ENCODE measurements around the gene HAAO.

Gene HAAO

GRCh38 chr2:42775186-42775585, 17.2 kb downstream of the HAAO start:
- Histone ChIP-seq H3K9ac (ENCODE audit: low read length) (no peak overlapping the region), H3K36me3 (ENCODE audit: insufficient read depth, low read length) (no peaks in the 10 kb centered on the region), H3K27ac (ENCODE audit: low read depth, low read length) (no peak overlapping the region), H3K27me3 (ENCODE audit: control insufficient read depth in 1 of 2, insufficient read depth in 2 of 2, low read length in 2 of 2) (no peaks in the 10 kb centered on the region), H3K4me3 (ENCODE audit: low read depth in 1 of 2, low read length in 2 of 2) (no peak overlapping the region), H3K9me3 (ENCODE audit: low read length) (no peaks in the 10 kb centered on the region), H3K4me1 (ENCODE audit: insufficient read depth, low read length) (no peaks in the 10 kb centered on the region)

GRCh38 chr2:42771546-42772153, 20.7 kb downstream of the HAAO start:
- Histone ChIP-seq H3K4me1 (ENCODE audit: insufficient read depth, low read length) (no peaks in the 10 kb centered on the region), H3K27me3 (ENCODE audit: control insufficient read depth in 1 of 2, insufficient read depth in 2 of 2, low read length in 2 of 2) (no peaks in the 10 kb centered on the region), H3K9ac (ENCODE audit: low read length) (no peak overlapping the region), H3K36me3 (ENCODE audit: insufficient read depth, low read length) (no peaks in the 10 kb centered on the region), H3K4me3 (ENCODE audit: low read depth in 1 of 2, low read length in 2 of 2) (no peak overlapping the region), H3K27ac (ENCODE audit: low read depth, low read length) (peak overlapping the region; percentile 63), H3K9me3 (ENCODE audit: low read length) (no peaks in the 10 kb centered on the region)

DNA sequence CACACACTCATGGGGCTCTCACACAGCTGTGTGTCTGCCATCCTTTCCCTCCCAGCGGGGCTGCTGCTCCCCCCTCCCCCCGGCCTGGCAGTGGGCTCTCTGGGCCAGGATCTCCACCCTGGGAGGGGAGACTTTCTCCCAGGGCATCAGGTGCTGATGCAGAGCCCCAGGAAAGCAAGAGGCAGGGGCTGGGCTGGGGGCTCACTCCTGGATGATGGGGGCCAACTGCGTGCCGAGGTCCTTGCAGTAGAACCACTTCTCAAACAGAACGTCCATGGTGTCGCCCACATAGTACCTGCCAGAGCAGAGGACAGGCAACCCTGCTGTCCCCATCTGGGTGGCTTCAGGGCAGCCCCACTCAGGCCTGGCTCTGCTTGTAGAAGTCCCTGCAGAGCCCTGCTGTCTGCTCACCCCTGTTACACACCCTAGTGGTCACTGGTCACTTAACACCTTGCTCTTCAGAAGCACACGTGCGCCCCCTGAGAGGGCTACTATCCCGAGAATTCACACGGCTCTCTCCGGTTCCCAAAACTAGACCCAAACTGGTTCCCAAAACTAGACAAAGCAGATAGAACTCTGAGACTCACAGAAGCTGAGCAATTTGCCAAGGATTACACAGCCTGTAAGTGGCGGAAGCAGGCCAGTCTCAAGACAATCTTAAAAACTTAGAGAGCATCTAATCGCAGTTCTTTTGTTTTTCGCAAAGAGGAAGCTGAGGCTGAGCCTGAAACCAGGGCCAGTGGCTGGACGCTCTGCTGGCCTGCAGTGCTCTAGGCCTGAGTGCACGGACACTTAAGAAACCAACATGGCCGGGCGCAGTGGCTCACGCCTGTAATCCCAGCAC, 21.9 kb downstream of the HAAO start:
- Histone ChIP-seq H3K27me3 (ENCODE audit: control insufficient read depth in 1 of 2, insufficient read depth in 2 of 2, low read length in 2 of 2) (no peaks in the 10 kb centered on the region), H3K4me3 (ENCODE audit: low read depth in 1 of 2, low read length in 2 of 2) (no peak overlapping the region), H3K4me1 (ENCODE audit: insufficient read depth, low read length) (no peaks in the 10 kb centered on the region), H3K27ac (ENCODE audit: low read depth, low read length) (no peak overlapping the region), H3K9me3 (ENCODE audit: low read length) (no peaks in the 10 kb centered on the region), H3K36me3 (ENCODE audit: insufficient read depth, low read length) (no peaks in the 10 kb centered on the region), H3K9ac (ENCODE audit: low read length) (no peak overlapping the region)

DNA sequence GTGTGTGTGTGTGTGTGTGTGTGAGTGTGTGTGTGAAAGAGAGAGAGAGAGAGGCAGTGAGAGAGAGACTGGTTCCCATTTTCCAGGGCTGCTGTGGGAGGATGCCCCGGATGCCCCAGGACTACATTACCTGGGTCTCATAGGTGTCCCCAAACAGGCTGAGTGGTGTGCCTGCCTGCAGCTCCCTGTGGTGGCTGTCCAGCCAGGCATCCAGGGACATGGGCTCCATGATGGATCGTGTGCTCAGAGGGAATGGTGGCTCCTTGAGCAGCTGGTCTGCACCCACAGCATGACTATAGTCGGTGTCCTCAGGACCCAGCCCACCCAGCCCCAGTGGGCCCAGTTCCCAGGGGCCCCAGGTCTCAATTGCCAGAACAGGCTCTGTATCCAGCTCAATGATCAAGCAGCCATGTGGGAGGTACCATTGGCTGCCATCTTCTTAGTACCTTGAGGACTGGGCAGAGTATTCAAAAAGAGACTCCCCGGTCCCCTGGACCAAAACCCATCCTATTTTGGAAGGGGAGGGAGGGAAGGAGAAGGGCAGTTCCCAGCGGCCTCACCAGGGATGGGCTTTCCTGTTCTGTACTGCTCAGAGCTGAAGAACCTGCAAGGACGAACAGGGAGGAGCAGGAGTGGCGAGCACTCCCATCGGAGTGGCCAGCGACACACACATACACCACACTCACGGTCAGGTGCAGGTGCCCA, 22.6 kb downstream of the HAAO start:
- H3K27ac ChIP-seq (ENCODE audit: low read depth, low read length): no peak overlapping the region
- no peak overlapping the region for H3K4me3 ChIP-seq (ENCODE audit: low read depth in 1 of 2, low read length in 2 of 2)
- H3K9ac ChIP-seq (ENCODE audit: low read length): no peak overlapping the region
- no peaks in the 10 kb centered on the region for H3K4me1 ChIP-seq (ENCODE audit: insufficient read depth, low read length)
- no peaks in the 10 kb centered on the region for H3K27me3 ChIP-seq (ENCODE audit: control insufficient read depth in 1 of 2, insufficient read depth in 2 of 2, low read length in 2 of 2)
- H3K9me3 ChIP-seq (ENCODE audit: low read length): no peaks in the 10 kb centered on the region
- H3K36me3 ChIP-seq (ENCODE audit: insufficient read depth, low read length): no peaks in the 10 kb centered on the region

DNA sequence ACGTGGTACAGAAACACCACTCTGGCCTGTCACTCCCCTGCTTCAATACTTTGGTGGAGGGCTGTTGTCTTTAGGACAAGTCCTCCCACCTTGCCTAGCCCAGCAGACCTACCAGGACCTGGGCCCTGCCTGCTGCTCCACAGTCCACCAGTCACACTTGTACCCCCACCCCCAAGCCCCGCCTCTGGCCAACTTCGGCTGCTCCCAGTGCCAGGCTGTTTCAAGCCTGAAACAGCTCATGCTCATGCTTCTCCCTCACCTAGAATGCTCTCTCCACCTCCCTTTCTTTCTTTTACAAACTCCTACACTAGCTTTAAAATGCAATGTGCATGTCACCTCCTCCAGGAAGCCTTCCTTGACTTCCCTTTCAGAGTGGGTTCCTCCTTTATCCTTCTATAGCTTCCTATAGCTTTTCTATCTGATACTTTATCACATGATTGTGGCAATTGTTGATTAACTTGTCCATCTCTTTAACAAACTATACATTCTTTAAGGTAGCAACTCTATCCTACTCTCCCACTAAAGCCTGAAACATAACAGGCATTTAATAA, 23.6 kb downstream of the HAAO start:
- Histone ChIP-seq H3K27ac (ENCODE audit: low read depth, low read length) (no peak overlapping the region), H3K9ac (ENCODE audit: low read length) (no peak overlapping the region), H3K4me3 (ENCODE audit: low read depth in 1 of 2, low read length in 2 of 2) (no peak overlapping the region), H3K4me1 (ENCODE audit: insufficient read depth, low read length) (no peaks in the 10 kb centered on the region), H3K27me3 (ENCODE audit: control insufficient read depth in 1 of 2, insufficient read depth in 2 of 2, low read length in 2 of 2) (no peaks in the 10 kb centered on the region), H3K36me3 (ENCODE audit: insufficient read depth, low read length) (no peaks in the 10 kb centered on the region), H3K9me3 (ENCODE audit: low read length) (no peaks in the 10 kb centered on the region)

DNA sequence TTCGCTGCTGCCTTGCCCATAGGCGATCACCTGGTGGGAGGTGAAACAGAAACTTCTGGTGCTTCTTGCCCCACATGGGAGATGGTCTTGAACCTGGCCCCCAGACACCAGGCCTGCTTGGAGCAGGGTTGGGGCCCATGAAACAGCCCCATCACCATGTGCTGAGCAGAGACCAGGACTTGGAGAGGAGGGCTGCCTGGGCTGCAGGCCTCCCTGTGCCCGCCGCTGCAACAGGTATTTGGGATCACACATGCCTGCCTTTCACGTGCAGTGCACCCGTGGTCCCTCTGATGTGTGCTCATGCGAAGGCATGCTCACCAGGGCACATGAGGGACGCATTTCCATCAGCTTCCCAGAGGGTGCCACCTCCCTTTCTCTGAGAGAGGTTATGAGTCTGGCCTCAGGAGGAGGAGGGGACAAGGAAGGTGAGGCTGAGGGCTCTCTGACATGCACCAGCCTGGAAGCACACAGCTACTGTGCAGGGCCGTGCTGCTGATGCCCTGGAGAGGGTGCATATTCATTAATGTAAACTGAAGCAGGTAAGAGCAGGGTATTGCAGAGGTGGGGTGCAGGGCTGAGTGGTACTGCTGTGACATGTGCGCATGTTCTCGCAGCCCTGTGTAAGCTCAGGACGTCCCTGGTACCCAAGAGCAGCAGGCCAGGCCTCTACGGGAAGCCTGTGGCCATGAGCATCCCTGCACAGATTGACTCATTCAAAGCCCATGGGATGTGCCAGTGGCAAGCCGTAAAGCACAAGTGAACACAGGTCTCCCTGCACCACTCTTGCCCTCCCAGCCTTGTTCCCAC, 24.3 kb downstream of the HAAO start:
- H3K4me1 ChIP-seq (ENCODE audit: insufficient read depth, low read length): no peaks in the 10 kb centered on the region
- H3K9me3 ChIP-seq (ENCODE audit: low read length): no peaks in the 10 kb centered on the region
- no peak overlapping the region for H3K4me3 ChIP-seq (ENCODE audit: low read depth in 1 of 2, low read length in 2 of 2)
- H3K27ac ChIP-seq (ENCODE audit: low read depth, low read length): no peak overlapping the region
- no peak overlapping the region for H3K9ac ChIP-seq (ENCODE audit: low read length)
- H3K27me3 ChIP-seq (ENCODE audit: control insufficient read depth in 1 of 2, insufficient read depth in 2 of 2, low read length in 2 of 2): no peaks in the 10 kb centered on the region
- no peaks in the 10 kb centered on the region for H3K36me3 ChIP-seq (ENCODE audit: insufficient read depth, low read length)

GRCh38 chr2:42767080-42767898, 25.1 kb downstream of the HAAO start:
- no peak overlapping the region for H3K27ac ChIP-seq (ENCODE audit: low read depth, low read length)
- no peak overlapping the region for H3K9ac ChIP-seq (ENCODE audit: low read length)
- no peaks in the 10 kb centered on the region for H3K36me3 ChIP-seq (ENCODE audit: insufficient read depth, low read length)
- H3K27me3 ChIP-seq (ENCODE audit: control insufficient read depth in 1 of 2, insufficient read depth in 2 of 2, low read length in 2 of 2): no peaks in the 10 kb centered on the region
- H3K4me1 ChIP-seq (ENCODE audit: insufficient read depth, low read length): no peaks in the 10 kb centered on the region
- no peak overlapping the region for H3K4me3 ChIP-seq (ENCODE audit: low read depth in 1 of 2, low read length in 2 of 2)
- H3K9me3 ChIP-seq (ENCODE audit: low read length): no peaks in the 10 kb centered on the region

- Histone ChIP-seq H3K27ac (ENCODE audit: low read depth, low read length) (no peak overlapping the region), H3K4me3 (ENCODE audit: low read depth in 1 of 2, low read length in 2 of 2) (no peak overlapping the region), H3K36me3 (ENCODE audit: insufficient read depth, low read length) (no peaks in the 10 kb centered on the region), H3K4me1 (ENCODE audit: insufficient read depth, low read length) (no peaks in the 10 kb centered on the region), H3K9ac (ENCODE audit: low read length) (no peak overlapping the region), H3K9me3 (ENCODE audit: low read length) (no peaks in the 10 kb centered on the region), H3K27me3 (ENCODE audit: control insufficient read depth in 1 of 2, insufficient read depth in 2 of 2, low read length in 2 of 2) (no peaks in the 10 kb centered on the region)
Measured at GRCh38 chr2:42765686-42766085, 26.7 kb downstream of the HAAO start.

GRCh38 chr2:42764901-42765300, 27.5 kb downstream of the HAAO start:
- no peaks in the 10 kb centered on the region for H3K27me3 ChIP-seq (ENCODE audit: control insufficient read depth in 1 of 2, insufficient read depth in 2 of 2, low read length in 2 of 2)
- no peaks in the 10 kb centered on the region for H3K4me1 ChIP-seq (ENCODE audit: insufficient read depth, low read length)
- no peaks in the 10 kb centered on the region for H3K9me3 ChIP-seq (ENCODE audit: low read length)
- H3K36me3 ChIP-seq (ENCODE audit: insufficient read depth, low read length): peaks cover 5% of the 10 kb centered on the region
- H3K4me3 ChIP-seq (ENCODE audit: low read depth in 1 of 2, low read length in 2 of 2): no peak overlapping the region
- no peak overlapping the region for H3K27ac ChIP-seq (ENCODE audit: low read depth, low read length)
- no peak overlapping the region for H3K9ac ChIP-seq (ENCODE audit: low read length)

DNA sequence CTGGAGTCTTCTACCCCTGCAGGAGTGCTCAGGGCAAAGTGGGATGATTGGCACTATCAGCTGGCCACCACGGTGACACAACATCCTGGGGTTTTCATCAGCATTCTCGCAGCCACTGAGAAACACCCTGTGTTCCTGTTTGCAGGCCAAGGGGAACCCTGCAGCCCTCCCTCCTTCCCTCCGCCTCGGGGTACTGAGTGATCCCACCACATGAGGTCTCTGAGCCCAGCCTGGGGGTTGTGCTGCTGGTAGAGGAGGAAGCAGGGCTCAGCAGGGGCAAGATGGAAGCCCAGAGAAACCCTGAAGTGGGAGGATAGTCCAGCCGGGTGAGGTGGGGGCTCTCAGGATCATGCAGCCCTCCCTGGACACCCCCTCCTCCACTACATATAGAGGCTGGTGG, 28.3 kb downstream of the HAAO start, which contains the start of gene OXER1:
Gene OXER1, minus strand, starts transcription at position 40 of the 400 bp plus-strand sequence. CDS start 73 bp downstream, outside the sequence.
- Histone ChIP-seq H3K4me1 (ENCODE audit: insufficient read depth, low read length) (no peaks in the 10 kb centered on the region), H3K9me3 (ENCODE audit: low read length) (no peaks in the 10 kb centered on the region), H3K4me3 (ENCODE audit: low read depth in 1 of 2, low read length in 2 of 2) (no peak within 1 kb of the TSS), H3K27me3 (ENCODE audit: control insufficient read depth in 1 of 2, insufficient read depth in 2 of 2, low read length in 2 of 2) (no peaks in the 10 kb centered on the region), H3K36me3 (ENCODE audit: insufficient read depth, low read length) (peaks cover 7% of the 10 kb centered on the region), H3K9ac (ENCODE audit: low read length) (no peak within 1 kb of the TSS), H3K27ac (ENCODE audit: low read depth, low read length) (no peak within 1 kb of the TSS)

Data from muscle layer of colon (tissue), 2 donors.